Small intestine (tissue), 7 donors: ENCODE data around the gene AK3. TPM values are rescaled to one million over a fixed set of nuclear protein-coding genes. Genes with fewer than 3 reads are reported as not detected.

Experiments
- DNase-seq, 2 donors: peaks; one replicate each; pipeline versions ENCODE4 v3.0.0 to v3.0.0-alpha.2; 2013
- FAIRE-seq: peaks from 2 replicates; lab custom pipeline; 2012; peaks lifted over from hg19 to GRCh38; lab: Jason Lieb, UNC
- H3K27ac ChIP-seq, 3 donors: one replicate each; pipeline ENCODE4 v1.5.1; 2013; ENCODE audit warnings: low read length in 2 of 3, mild to moderate bottlenecking in 2 of 3, control low read depth in 1 of 3, inconsistent platforms in 1 of 3, low read depth in 1 of 3, moderate library complexity in 1 of 3
- H3K27me3 ChIP-seq, 3 donors: one replicate each; pipeline ENCODE4 v1.6.1; 2013; ENCODE audit warnings: low read length in 3 of 3, inconsistent platforms in 1 of 3; ENCODE audit not compliant: control insufficient read depth in 3 of 3, insufficient read depth in 3 of 3
- H3K36me3 ChIP-seq, 3 donors: one replicate each; pipeline ENCODE4 v1.6.1; 2013; ENCODE audit warnings: low read length in 3 of 3, inconsistent platforms in 1 of 3, low read depth in 1 of 3, mild to moderate bottlenecking in 1 of 3, moderate library complexity in 1 of 3; ENCODE audit not compliant: control insufficient read depth in 3 of 3, insufficient read depth in 2 of 3
- H3K4me1 ChIP-seq, 3 donors: one replicate each; pipeline ENCODE4 v1.6.1; 2013; ENCODE audit warnings: low read length in 2 of 3, inconsistent platforms in 1 of 3, low read depth in 1 of 3, mild to moderate bottlenecking in 1 of 3, moderate library complexity in 1 of 3; ENCODE audit not compliant: control insufficient read depth in 3 of 3, insufficient read depth in 2 of 3
- H3K4me3 ChIP-seq, 3 donors: one replicate each; pipeline ENCODE4 v1.5.1; 2013; ENCODE audit warnings: low read length in 3 of 3, control low read depth in 1 of 3, inconsistent platforms in 1 of 3, low read depth in 1 of 3, mild to moderate bottlenecking in 1 of 3, moderate library complexity in 1 of 3
- H3K9me3 ChIP-seq, 2 donors: one replicate each; pipeline ENCODE4 v1.6.1; 2013; ENCODE audit warnings: low read depth in 1 of 2, low read length in 1 of 2; ENCODE audit not compliant: control insufficient read depth in 2 of 2, insufficient read depth in 1 of 2
- WGBS, 3 donors: extraction: QIAGEN DNeasy Blood & Tissue Kit; methylation state at CpG; one replicate each; pipeline ENCODE4 v1.1.7; 2013; 5-methylcytosine and 5-hydroxymethylcytosine counted together
- polyA plus RNA-seq, 4 donors: library from polyadenylated mRNA; stranded (reverse) in 3 of 4; unstranded in 1 of 4; fragments of 200-250 nt in 3 of 4; fragments of 120-200 nt in 1 of 4; gene quantifications; one replicate each; pipeline versions ENCODE4 v1.2.1 to v1.2.3, GENCODE V29; 2013
- donor health status: healthy with polysubstance abuse.
- donor health status: control.
- donor health status: control.
- donor health status: Bipolar disorder and iron deficiency.
- donor health status: healthy.

Gene AK3
- polyA plus RNA-seq, 4 donors, result 45.4 to 79.7 (median 57.4) TPM

- no peak overlapping the region for H3K4me3 ChIP-seq
- H3K27ac ChIP-seq, result no peak overlapping the region
- peaks cover 17 to 29% (median 17%) of the 10 kb centered on the region in 3 donors for H3K36me3 ChIP-seq
- no peaks in the 10 kb centered on the region for H3K4me1 ChIP-seq
- DNase-seq, result no peak
- H3K27me3 ChIP-seq, result no peaks in the 10 kb centered on the region
- FAIRE-seq, result peak; percentile 90
- WGBS, 3 donors, result 67 to 81% (median 70%) methylated on average over 7 of the region's 7 CpGs
- H3K9me3 ChIP-seq, result no peaks in the 10 kb centered on the region
Measured at GRCh38 chr9:4713849-4714248, 27.2 kb downstream of the AK3 start.

- DNase-seq, result no peak
Measured at GRCh38 chr9:4709380-4709779, 31.6 kb downstream of the AK3 start.

GRCh38 chr9:4706971-4707622 lies 33.9 kb downstream of the AK3 start:
- Histone ChIP-seq H3K4me3 (no peak overlapping the region), H3K27ac (no peak overlapping the region), H3K4me1 (no peaks in the 10 kb centered on the region), H3K27me3 (no peaks in the 10 kb centered on the region), H3K36me3 (peaks cover 3 to 11% (median 6%) of the 10 kb centered on the region in 3 donors), H3K9me3 (no peaks in the 10 kb centered on the region)
- FAIRE-seq (no peak), DNase-seq (no peak)
- WGBS, 3 donors, result 71 to 83% (median 72%) methylated on average over 4 of the region's 4 CpGs

More at GRCh38 chr9:4709380-4709779, 31.6 kb downstream of the AK3 start:
- peaks cover 5 to 7% (median 6%) of the 10 kb centered on the region in 3 donors for H3K36me3 ChIP-seq
- no peaks in the 10 kb centered on the region for H3K4me1 ChIP-seq
- no peak for FAIRE-seq
- no peaks in the 10 kb centered on the region for H3K9me3 ChIP-seq
- H3K27me3 ChIP-seq, result no peaks in the 10 kb centered on the region
- H3K27ac ChIP-seq, result no peak overlapping the region
- H3K4me3 ChIP-seq, result no peak overlapping the region

- Histone ChIP-seq H3K36me3 (peaks cover 3 to 11% (median 6%) of the 10 kb centered on the region in 3 donors), H3K9me3 (no peaks in the 10 kb centered on the region), H3K4me1 (no peaks in the 10 kb centered on the region), H3K27ac (no peak overlapping the region), H3K27me3 (no peaks in the 10 kb centered on the region), H3K4me3 (no peak overlapping the region)
- 57 to 81% (median 61%) methylated on average over 2 of the region's 2 CpGs for WGBS, 3 donors
- no peak for DNase-seq
- no peak for FAIRE-seq
Measured at GRCh38 chr9:4706021-4706420, 35.0 kb downstream of the AK3 start.

- FAIRE-seq (no peak), DNase-seq (no peak)
- H3K9me3 ChIP-seq, result no peaks in the 10 kb centered on the region
- H3K4me3 ChIP-seq, result no peak overlapping the region
- no peaks in the 10 kb centered on the region for H3K27me3 ChIP-seq
- WGBS, 3 donors, result 85 to 91% (median 88%) methylated on average over 2 of the region's 2 CpGs
- no peaks in the 10 kb centered on the region for H3K4me1 ChIP-seq
- H3K36me3 ChIP-seq, result peaks cover 0 to 9% (median 0%) of the 10 kb centered on the region in 3 donors
- H3K27ac ChIP-seq, result no peak overlapping the region
Measured at GRCh38 chr9:4704129-4704528, 36.9 kb downstream of the AK3 start.

- no peaks in the 10 kb centered on the region for H3K9me3 ChIP-seq
- FAIRE-seq (no peak), DNase-seq (no peak)
- H3K36me3 ChIP-seq, result peaks cover 0 to 7% (median 0%) of the 10 kb centered on the region in 3 donors
- no peak overlapping the region for H3K27ac ChIP-seq
- no peaks in the 10 kb centered on the region for H3K27me3 ChIP-seq
- H3K4me1 ChIP-seq, result no peaks in the 10 kb centered on the region
- no peak overlapping the region for H3K4me3 ChIP-seq
- 62 to 86% (median 63%) methylated on average over 1 of the region's 1 CpG for WGBS, 3 donors
Measured at GRCh38 chr9:4701526-4701925, 39.5 kb downstream of the AK3 start.

GRCh38 chr9:4700932-4701331 lies 40.1 kb downstream of the AK3 start:
- peaks cover 0 to 8% (median 0%) of the 10 kb centered on the region in 3 donors for H3K36me3 ChIP-seq
- no peak for DNase-seq
- no peak overlapping the region for H3K27ac ChIP-seq
- H3K9me3 ChIP-seq, result no peaks in the 10 kb centered on the region
- 72 to 83% (median 78%) methylated on average over 2 of the region's 2 CpGs for WGBS, 3 donors
- FAIRE-seq, result no peak
- H3K4me3 ChIP-seq, result no peak overlapping the region
- no peaks in the 10 kb centered on the region for H3K4me1 ChIP-seq
- no peaks in the 10 kb centered on the region for H3K27me3 ChIP-seq

GRCh38 chr9:4700091-4700490 lies 40.9 kb downstream of the AK3 start:
- H3K27ac ChIP-seq, result no peak overlapping the region
- DNase-seq (peak in 1 of 2 donors; percentile 35), FAIRE-seq (no peak)
- no peaks in the 10 kb centered on the region for H3K27me3 ChIP-seq
- no peaks in the 10 kb centered on the region for H3K4me1 ChIP-seq
- 76 to 80% (median 78%) methylated on average over 3 of the region's 3 CpGs for WGBS, 3 donors
- peaks cover 0 to 13% (median 0%) of the 10 kb centered on the region in 3 donors for H3K36me3 ChIP-seq
- no peak overlapping the region for H3K4me3 ChIP-seq
- H3K9me3 ChIP-seq, result no peaks in the 10 kb centered on the region

GRCh38 chr9:4691795-4692194 lies 49.2 kb downstream of the AK3 start:
- FAIRE-seq (no peak), DNase-seq (no peak)
- peaks cover 3 to 22% (median 10%) of the 10 kb centered on the region in 3 donors for H3K36me3 ChIP-seq
- H3K27ac ChIP-seq, result no peak overlapping the region
- WGBS, 3 donors, result 79 to 81% (median 80%) methylated on average over 3 of the region's 3 CpGs
- H3K4me3 ChIP-seq, result no peak overlapping the region
- no peaks in the 10 kb centered on the region for H3K9me3 ChIP-seq
- no peaks in the 10 kb centered on the region for H3K4me1 ChIP-seq
- H3K27me3 ChIP-seq, result no peaks in the 10 kb centered on the region
